DOHH2 (cell line): ENCODE measurements around the gene DDHD1.

ENCODE experiments used
- H3F3A ChIP-seq: fragments of 200-600 bp; sonication (generic), shearing (Covaris generic); 2 replicates; pipeline ENCODE4 v1.6.0; 2016; ENCODE audit warnings: antibody characterized with exemption, mild to moderate bottlenecking; ENCODE audit not compliant: control insufficient read depth, insufficient read depth
- H3K27ac ChIP-seq: fragments of 200-600 bp; sonication (generic); 2 replicates; pipeline ENCODE4 v1.5.1; 2014; ENCODE audit warnings: low read depth, mild to moderate bottlenecking, low read length, moderate library complexity
- H3K27me3 ChIP-seq: fragments of 200-600 bp; sonication (generic); 2 replicates; pipeline ENCODE4 v1.6.1; 2014; ENCODE audit warnings: mild to moderate bottlenecking, low read length, mixed read lengths; ENCODE audit not compliant: control insufficient read depth
- H3K36me3 ChIP-seq: fragments of 200-600 bp; sonication (generic); 2 replicates; pipeline ENCODE4 v1.6.1; 2014; ENCODE audit warnings: mild to moderate bottlenecking, low read length, moderate library complexity, mixed read lengths; ENCODE audit not compliant: control insufficient read depth
- H3K4me1 ChIP-seq: fragments of 200-600 bp; sonication (generic); 2 replicates; pipeline ENCODE4 v1.6.1; 2014; ENCODE audit warnings: mild to moderate bottlenecking, low read length, mixed read lengths; ENCODE audit not compliant: control insufficient read depth
- H3K4me2 ChIP-seq: fragments of 200-600 bp; sonication (generic); 2 replicates; pipeline ENCODE4 v1.6.0; 2014; ENCODE audit warnings: mild to moderate bottlenecking, low read length, moderate library complexity
- H3K4me3 ChIP-seq: fragments of 200-600 bp; sonication (generic); 2 replicates; pipeline ENCODE4 v1.5.1; 2014; ENCODE audit warnings: mild to moderate bottlenecking, low read length, mixed read lengths
- H3K79me2 ChIP-seq: fragments of 200-600 bp; sonication (generic); 2 replicates; pipeline ENCODE4 v1.6.1; 2014; ENCODE audit warnings: mild to moderate bottlenecking, low read length, mixed read lengths; ENCODE audit not compliant: control insufficient read depth
- H3K9me2 ChIP-seq: fragments of 200-600 bp; sonication (generic); replicated peaks from 2 replicates; pipeline ENCODE4 v1.6.1; 2014; ENCODE audit warnings: mild to moderate bottlenecking, low read length, mixed read lengths; ENCODE audit not compliant: control insufficient read depth
- H3K9me3 ChIP-seq: fragments of 200-600 bp; sonication (generic); 2 replicates; pipeline ENCODE4 v1.6.1; 2014; ENCODE audit warnings: antibody characterized with exemption, low read length, mixed read lengths; ENCODE audit not compliant: control insufficient read depth, insufficient read depth
- H4K20me1 ChIP-seq: fragments of 200-600 bp; sonication (generic); 2 replicates; pipeline ENCODE4 v1.6.0; 2014; ENCODE audit warnings: low read depth, mild to moderate bottlenecking, antibody characterized with exemption, low read length, moderate library complexity; ENCODE audit not compliant: control insufficient read depth, insufficient read depth
- CTCF ChIP-seq: fragments of 200-600 bp; sonication (generic); IDR thresholded peaks from one replicate; pipeline ENCODE4 v1.5.1; 2014; ENCODE audit warnings: antibody characterized with exemption, mild to moderate bottlenecking, low read depth, low read length; ENCODE audit not compliant: poor library complexity, severe bottlenecking
- EZH2phosphoT487 ChIP-seq: fragments of 200-600 bp; sonication (generic); IDR thresholded peaks from 2 replicates; pipeline ENCODE4 v1.6.1; 2017; ENCODE audit warnings: borderline replicate concordance, mild to moderate bottlenecking, antibody characterized with exemption, low read length, moderate library complexity, mixed read lengths

Gene DDHD1

GRCh38 chr14:53192052-53192760 lies 39.1 kb upstream of the DDHD1 start:
- H3F3A ChIP-seq, result no peaks in the 10 kb centered on the region
- no peak for TF ChIP-seq EZH2phosphoT487
- no peak for TF ChIP-seq CTCF

GRCh38 chr14:53190938-53191337 lies 37.8 kb upstream of the DDHD1 start:
- Histone ChIP-seq H3K79me2 (no peaks in the 10 kb centered on the region), H3K27me3 (no peaks in the 10 kb centered on the region), H3K36me3 (no peaks in the 10 kb centered on the region), H4K20me1 (no peaks in the 10 kb centered on the region), H3F3A (no peaks in the 10 kb centered on the region), H3K4me2 (no peak overlapping the region), H3K4me1 (no peaks in the 10 kb centered on the region), H3K4me3 (no peak overlapping the region), H3K9me3 (no peaks in the 10 kb centered on the region), H3K27ac (no peak overlapping the region), H3K9me2 (no peaks in the 10 kb centered on the region)
- TF ChIP-seq EZH2phosphoT487, result no peak
- TF ChIP-seq CTCF, result no peak

More at GRCh38 chr14:53192052-53192760, 39.1 kb upstream of the DDHD1 start:
- no peaks in the 10 kb centered on the region for H3K9me3 ChIP-seq
- H3K27ac ChIP-seq, result no peak overlapping the region
- H3K27me3 ChIP-seq, result no peaks in the 10 kb centered on the region
- H3K4me2 ChIP-seq, result no peak overlapping the region
- H3K4me3 ChIP-seq, result no peak overlapping the region
- H4K20me1 ChIP-seq, result no peaks in the 10 kb centered on the region
- H3K36me3 ChIP-seq, result no peaks in the 10 kb centered on the region
- H3K4me1 ChIP-seq, result no peaks in the 10 kb centered on the region
- no peaks in the 10 kb centered on the region for H3K9me2 ChIP-seq
- H3K79me2 ChIP-seq, result no peaks in the 10 kb centered on the region

- Histone ChIP-seq H3K79me2 (no peaks in the 10 kb centered on the region), H3K36me3 (no peaks in the 10 kb centered on the region), H3K9me3 (no peaks in the 10 kb centered on the region), H3K9me2 (no peaks in the 10 kb centered on the region), H4K20me1 (no peaks in the 10 kb centered on the region), H3K27ac (no peak overlapping the region), H3K4me1 (no peaks in the 10 kb centered on the region), H3F3A (no peaks in the 10 kb centered on the region), H3K4me3 (no peak overlapping the region), H3K27me3 (no peaks in the 10 kb centered on the region), H3K4me2 (no peak overlapping the region)
- TF ChIP-seq EZH2phosphoT487 (no peak), CTCF (no peak)
Measured at GRCh38 chr14:53187921-53188463, 34.9 kb upstream of the DDHD1 start.
